PC-3 (cell line): Measurements from ENCODE around the gene POR.

Experiments used
- EZH2 ChIP-seq: fragments of 300-600 bp; sonication (generic); IDR thresholded peaks from one replicate; pipeline ENCODE4 v1.6.1; 2017; ENCODE audit warnings: antibody characterized with exemption, mild to moderate bottlenecking, low read length; ENCODE audit not compliant: unreplicated experiment
- TF ChIP-seq, protein P1 (sequence below): fragments of 300-600 bp; sonication (generic); conservative IDR thresholded peaks from 2 replicates; pipeline ENCODE4 v1.5.1; 2017; ENCODE audit warnings: antibody characterized with exemption, low read depth, mild to moderate bottlenecking, low read length

DNA sequence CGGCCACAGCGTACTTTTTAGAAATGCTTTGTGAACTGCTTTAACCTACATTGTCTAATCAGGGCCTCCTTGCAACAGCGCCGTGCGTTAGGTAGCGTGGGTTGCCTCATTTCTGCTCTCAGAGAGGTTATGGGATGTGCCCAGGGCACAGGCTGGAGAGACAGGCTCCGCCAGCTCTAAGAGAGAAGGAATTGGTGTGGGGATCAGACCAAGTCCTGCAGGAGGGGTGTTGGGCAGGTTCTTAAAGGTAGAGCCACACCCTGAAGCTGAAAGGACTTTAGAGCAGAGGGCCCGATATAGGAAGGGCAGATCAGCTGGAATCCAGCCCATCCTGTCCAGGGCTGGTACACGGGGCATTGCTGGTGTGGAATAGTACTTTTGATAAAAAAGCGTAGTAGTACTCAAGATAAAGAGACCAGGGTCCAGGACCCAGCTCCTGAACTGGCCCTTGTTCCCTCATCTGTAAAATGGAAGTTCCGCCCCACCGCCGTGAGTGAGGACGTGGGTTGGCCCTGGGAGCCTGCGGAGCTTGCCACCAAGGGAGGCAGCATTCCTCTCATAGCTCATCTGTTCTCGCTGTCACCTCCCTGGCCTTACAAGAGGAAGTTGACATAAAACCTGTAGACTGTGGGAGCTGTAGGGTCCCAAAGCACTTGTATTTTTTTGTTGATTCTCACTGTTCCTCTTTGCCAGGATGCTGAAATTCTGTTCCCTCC lies 42.2 kb downstream of the POR start:
- TF ChIP-seq, protein P1, sequence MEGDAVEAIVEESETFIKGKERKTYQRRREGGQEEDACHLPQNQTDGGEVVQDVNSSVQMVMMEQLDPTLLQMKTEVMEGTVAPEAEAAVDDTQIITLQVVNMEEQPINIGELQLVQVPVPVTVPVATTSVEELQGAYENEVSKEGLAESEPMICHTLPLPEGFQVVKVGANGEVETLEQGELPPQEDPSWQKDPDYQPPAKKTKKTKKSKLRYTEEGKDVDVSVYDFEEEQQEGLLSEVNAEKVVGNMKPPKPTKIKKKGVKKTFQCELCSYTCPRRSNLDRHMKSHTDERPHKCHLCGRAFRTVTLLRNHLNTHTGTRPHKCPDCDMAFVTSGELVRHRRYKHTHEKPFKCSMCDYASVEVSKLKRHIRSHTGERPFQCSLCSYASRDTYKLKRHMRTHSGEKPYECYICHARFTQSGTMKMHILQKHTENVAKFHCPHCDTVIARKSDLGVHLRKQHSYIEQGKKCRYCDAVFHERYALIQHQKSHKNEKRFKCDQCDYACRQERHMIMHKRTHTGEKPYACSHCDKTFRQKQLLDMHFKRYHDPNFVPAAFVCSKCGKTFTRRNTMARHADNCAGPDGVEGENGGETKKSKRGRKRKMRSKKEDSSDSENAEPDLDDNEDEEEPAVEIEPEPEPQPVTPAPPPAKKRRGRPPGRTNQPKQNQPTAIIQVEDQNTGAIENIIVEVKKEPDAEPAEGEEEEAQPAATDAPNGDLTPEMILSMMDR: no peak
- TF ChIP-seq EZH2: no peak
